Measurements from ENCODE around the gene PTH2.

GRCh38 chr19:49470615-49470978 is 47.4 kb upstream of the PTH2 start:
- TF ChIP-seq CTCF (conservative IDR thresholded peaks at IDR 0.05 in 1 of 2, IDR thresholded peaks at IDR 0.05 in 1 of 2; ENCODE audit: low read depth in 1 of 2, low read length in 2 of 2): no peak
- no peak for TF ChIP-seq EZH2 (IDR thresholded peaks at IDR 0.05; ENCODE audit: low read length, missing control alignments)
